PC-9 (cell line): Measurements from ENCODE around the gene MED26.

Source experiments
- CTCF ChIP-seq: fragments of 200-600 bp; sonication (generic); conservative IDR thresholded peaks from 2 replicates; pipeline ENCODE4 v1.6.1; 2017; ENCODE audit warnings: mixed run types, antibody characterized with exemption, mild to moderate bottlenecking, moderate library complexity
- EZH2 ChIP-seq: fragments of 200-600 bp; sonication (generic); IDR thresholded peaks from 2 replicates; pipeline ENCODE4 v1.8.0; 2017; ENCODE audit warnings: antibody characterized with exemption, low read depth

DNA sequence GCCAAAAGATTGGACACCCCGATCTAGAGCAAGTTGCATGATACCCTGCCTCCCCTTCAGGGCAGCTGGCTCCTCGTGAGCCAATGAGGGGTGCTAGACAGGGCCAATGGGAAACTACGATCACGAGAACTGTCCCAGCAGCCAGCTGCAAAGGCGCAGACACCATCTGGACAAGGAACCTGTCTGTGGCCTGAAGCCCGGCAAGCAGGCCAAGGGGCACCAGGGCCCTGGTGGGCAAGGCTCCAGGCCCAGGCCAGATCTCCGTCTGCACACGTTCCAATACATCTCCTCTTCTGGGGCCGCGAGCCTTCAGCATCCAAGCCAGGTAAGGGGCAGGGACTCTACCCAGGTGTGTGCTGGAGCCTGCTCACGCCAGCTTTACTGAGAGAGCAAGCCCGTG is 20.2 kb downstream of the MED26 start:
- no peak for TF ChIP-seq CTCF
- no peak for TF ChIP-seq EZH2
